Hepatocyte (in vitro differentiated cells): ENCODE results near the gene MED16. TPM values are rescaled to one million over a fixed set of nuclear protein-coding genes. Genes with fewer than 3 reads are reported as not detected.

Experiments
- DNase-seq: peaks from one replicate; pipeline ENCODE4 v3.0.0-alpha.2; 2016; ENCODE audit warnings: low spot score
- H2AFZ ChIP-seq: fragments of 200-600 bp; sonication (generic); 2 replicates; pipeline ENCODE4 v1.6.0; 2016; ENCODE audit warnings: antibody characterized with exemption, mild to moderate bottlenecking
- H3K27ac ChIP-seq: fragments of 200-600 bp; sonication (generic); 2 replicates; pipeline ENCODE4 v1.5.1; 2016; ENCODE audit warnings: mild to moderate bottlenecking
- H3K27me3 ChIP-seq: fragments of 200-600 bp; sonication (generic); 2 replicates; pipeline ENCODE4 v1.6.1; 2016
- H3K36me3 ChIP-seq: fragments of 200-600 bp; sonication (generic); replicated peaks from 2 replicates; pipeline ENCODE4 v1.5.1; 2016; ENCODE audit warnings: low read depth; ENCODE audit not compliant: insufficient read depth
- H3K4me1 ChIP-seq: fragments of 200-600 bp; sonication (generic); 2 replicates; pipeline ENCODE4 v1.5.1; 2016; ENCODE audit warnings: mild to moderate bottlenecking, moderate library complexity; ENCODE audit not compliant: insufficient read depth
- H3K4me2 ChIP-seq: fragments of 200-600 bp; sonication (generic); 2 replicates; pipeline ENCODE4 v1.6.0; 2016
- H3K4me3 ChIP-seq: fragments of 200-600 bp; sonication (generic); 2 replicates; pipeline ENCODE4 v1.5.1; 2016; ENCODE audit warnings: mild to moderate bottlenecking
- H3K79me2 ChIP-seq: fragments of 200-600 bp; sonication (generic); 2 replicates; pipeline ENCODE4 v1.6.0; 2017; ENCODE audit warnings: mild to moderate bottlenecking
- H3K9me2 ChIP-seq: fragments of 200-600 bp; sonication (generic); replicated peaks from 2 replicates; pipeline ENCODE4 v1.6.0; 2017; ENCODE audit warnings: mild to moderate bottlenecking; ENCODE audit not compliant: insufficient read depth
- H3K9me3 ChIP-seq: fragments of 200-600 bp; sonication (generic); 2 replicates; pipeline ENCODE4 v1.5.1; 2016; ENCODE audit warnings: low read depth, mild to moderate bottlenecking
- H4K20me1 ChIP-seq: fragments of 200-600 bp; sonication (generic); 2 replicates; pipeline ENCODE4 v1.6.0; 2016; ENCODE audit warnings: mild to moderate bottlenecking; ENCODE audit not compliant: insufficient read depth, poor library complexity, severe bottlenecking
- EZH2 ChIP-seq: fragments of 200-600 bp; sonication (generic); IDR thresholded peaks from 2 replicates; pipeline ENCODE4 v1.6.1; 2016; ENCODE audit warnings: antibody characterized with exemption, mild to moderate bottlenecking, borderline replicate concordance
- EZH2phosphoT487 ChIP-seq: fragments of 200-600 bp; sonication (generic); IDR thresholded peaks from one replicate; pipeline ENCODE4 v1.6.1; 2018; ENCODE audit warnings: antibody characterized with exemption, mild to moderate bottlenecking, low read depth, moderate library complexity; ENCODE audit not compliant: unreplicated experiment, severe bottlenecking
- WGBS: methylation state at CpG from one replicate; pipeline ENCODE4 v1.1.6; 2016; ENCODE audit warnings: low lambda C conversion rate; ENCODE audit errors: missing lambda C conversion rate; 5-methylcytosine and 5-hydroxymethylcytosine counted together
- polyA plus RNA-seq: library from polyadenylated mRNA; unstranded; fragments of >200 nt; fragmentation: Nextera tagmentation; extraction: Ambion mirVana; gene quantifications from 2 replicates; pipeline ENCODE4 v1.2.1, GENCODE V29; 2016
- total RNA-seq: library from RNA; depleted of rRNA; stranded (reverse); fragments of >200 nt; gene quantifications from 2 replicates; pipeline ENCODE4 v1.2.3, GENCODE V29; 2014
- TF ChIP-seq, protein P1 (sequence below): fragments of 200-600 bp; sonication (generic); IDR thresholded peaks from 2 replicates; pipeline ENCODE4 v1.5.1; 2016; ENCODE audit warnings: antibody characterized with exemption, mild to moderate bottlenecking; ENCODE audit not compliant: poor library complexity

The MED16 gene
- total and polyA plus RNA-seq, 2 experiments from 2014 or later: 32.1 to 80.9 TPM

DNA sequence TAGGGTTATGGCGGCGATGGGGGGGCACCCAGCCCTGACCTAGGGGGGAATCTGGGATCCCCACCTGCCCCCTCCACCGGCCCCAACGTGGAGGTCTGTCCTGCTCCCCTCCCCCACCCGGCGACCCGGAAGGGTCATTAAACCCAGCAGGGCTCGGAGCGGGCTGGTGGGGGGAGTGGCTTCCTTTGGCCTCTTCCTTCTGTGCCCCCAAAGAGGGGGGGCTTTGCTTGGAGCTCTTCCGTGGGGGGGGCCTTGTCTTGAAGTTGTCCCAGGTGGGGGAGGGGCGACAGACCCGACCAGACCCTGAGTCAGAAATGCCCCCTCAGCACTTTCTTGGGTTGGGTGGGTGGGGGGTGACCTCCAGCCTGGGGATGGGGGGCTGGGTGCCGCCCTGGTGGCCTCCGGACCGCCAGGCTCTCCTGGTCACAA lies 34.4 kb upstream of the MED16 start:
- Histone ChIP-seq H4K20me1 (peaks cover 39% of the 10 kb centered on the region), H3K9me2 (no peaks in the 10 kb centered on the region), H3K27me3 (no peaks in the 10 kb centered on the region), H2AFZ (no peak overlapping the region), H3K79me2 (peaks cover 78% of the 10 kb centered on the region), H3K9me3 (no peaks in the 10 kb centered on the region), H3K27ac (peak overlapping the region; percentile 96), H3K4me1 (peaks cover 16% of the 10 kb centered on the region), H3K4me2 (peak overlapping the region; percentile 98), H3K4me3 (peak overlapping the region; percentile 70), H3K36me3 (no peaks in the 10 kb centered on the region)
- TF ChIP-seq, protein P1, sequence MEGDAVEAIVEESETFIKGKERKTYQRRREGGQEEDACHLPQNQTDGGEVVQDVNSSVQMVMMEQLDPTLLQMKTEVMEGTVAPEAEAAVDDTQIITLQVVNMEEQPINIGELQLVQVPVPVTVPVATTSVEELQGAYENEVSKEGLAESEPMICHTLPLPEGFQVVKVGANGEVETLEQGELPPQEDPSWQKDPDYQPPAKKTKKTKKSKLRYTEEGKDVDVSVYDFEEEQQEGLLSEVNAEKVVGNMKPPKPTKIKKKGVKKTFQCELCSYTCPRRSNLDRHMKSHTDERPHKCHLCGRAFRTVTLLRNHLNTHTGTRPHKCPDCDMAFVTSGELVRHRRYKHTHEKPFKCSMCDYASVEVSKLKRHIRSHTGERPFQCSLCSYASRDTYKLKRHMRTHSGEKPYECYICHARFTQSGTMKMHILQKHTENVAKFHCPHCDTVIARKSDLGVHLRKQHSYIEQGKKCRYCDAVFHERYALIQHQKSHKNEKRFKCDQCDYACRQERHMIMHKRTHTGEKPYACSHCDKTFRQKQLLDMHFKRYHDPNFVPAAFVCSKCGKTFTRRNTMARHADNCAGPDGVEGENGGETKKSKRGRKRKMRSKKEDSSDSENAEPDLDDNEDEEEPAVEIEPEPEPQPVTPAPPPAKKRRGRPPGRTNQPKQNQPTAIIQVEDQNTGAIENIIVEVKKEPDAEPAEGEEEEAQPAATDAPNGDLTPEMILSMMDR: no peak
- TF ChIP-seq EZH2: no peak
- WGBS: 0% methylated on average over 7 of the region's 15 CpGs
- DNase-seq: peak; percentile 80

DNA sequence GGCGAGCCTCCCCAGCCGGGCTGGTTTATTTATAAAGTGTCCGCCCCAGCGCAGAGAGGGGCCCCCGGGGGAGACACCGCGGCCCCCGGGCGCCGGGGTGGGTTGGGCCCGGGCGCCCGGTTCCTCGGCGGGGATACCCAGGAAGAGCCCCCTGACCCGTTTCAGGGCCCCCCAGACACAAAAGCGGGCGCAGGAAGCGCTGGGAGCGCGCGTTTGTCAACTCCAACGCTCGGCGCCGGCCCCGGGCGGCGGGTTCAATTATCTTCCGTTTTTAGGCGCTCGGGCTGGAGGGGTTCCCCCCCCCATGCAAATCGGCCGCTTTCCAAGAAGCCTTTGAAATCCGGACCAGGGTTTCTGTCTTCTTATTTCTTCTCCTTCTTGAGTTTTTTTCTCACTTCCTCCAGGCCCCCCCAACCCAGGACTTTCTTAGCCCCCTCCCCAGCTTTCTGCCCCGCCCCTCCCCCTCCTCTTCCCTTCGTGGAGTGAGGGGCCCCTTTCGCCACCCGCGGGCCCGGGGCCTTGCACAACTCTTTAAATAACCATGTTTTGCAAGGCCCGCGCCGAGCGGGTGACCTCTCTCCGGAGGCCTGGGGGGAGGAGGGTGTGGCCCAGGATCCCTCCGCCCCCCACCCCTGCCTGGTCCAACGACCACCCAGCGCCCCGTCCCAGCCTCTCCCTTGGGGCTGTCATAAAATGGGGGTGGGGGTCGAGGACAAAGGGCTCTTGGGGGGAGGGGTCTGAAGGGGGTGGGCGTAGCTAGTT lies 33.8 kb upstream of the MED16 start:
- Histone ChIP-seq H3K9me2 (no peaks in the 10 kb centered on the region), H2AFZ (no peak overlapping the region), H3K27me3 (no peaks in the 10 kb centered on the region), H3K79me2 (peaks cover 72% of the 10 kb centered on the region), H3K27ac (peak overlapping the region; percentile 96), H3K4me2 (peak overlapping the region; percentile 98), H4K20me1 (peaks cover 33% of the 10 kb centered on the region), H3K4me3 (peak overlapping the region; percentile 70), H3K4me1 (peaks cover 10% of the 10 kb centered on the region), H3K36me3 (no peaks in the 10 kb centered on the region), H3K9me3 (no peaks in the 10 kb centered on the region)
- DNase-seq: peak; percentile 85
- TF ChIP-seq EZH2: no peak
- TF ChIP-seq, protein P1: no peak
- no peak for TF ChIP-seq EZH2phosphoT487
- WGBS: 0% methylated on average over 17 of the region's 52 CpGs

DNA sequence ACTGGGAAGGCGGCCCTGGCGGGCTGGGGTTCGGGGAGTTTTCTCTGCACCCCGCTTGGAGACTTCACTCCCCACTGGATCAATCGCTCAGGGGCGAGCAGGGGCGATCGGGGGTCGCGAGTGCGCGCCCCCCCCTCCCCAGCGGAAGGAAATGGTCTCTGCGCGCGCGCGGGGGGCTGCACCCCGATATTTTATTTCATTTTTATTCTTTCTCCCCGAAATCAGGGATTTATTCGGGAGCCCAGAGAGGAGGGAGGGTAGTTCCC lies 33.3 kb upstream of the MED16 start:
- H3K9me3 ChIP-seq: no peaks in the 10 kb centered on the region
- 1% methylated on average over 18 of the region's 21 CpGs for WGBS
- peaks cover 31% of the 10 kb centered on the region for H4K20me1 ChIP-seq
- peaks cover 67% of the 10 kb centered on the region for H3K79me2 ChIP-seq
- H2AFZ ChIP-seq: no peak overlapping the region
- TF ChIP-seq, protein P1: no peak
- TF ChIP-seq EZH2phosphoT487 (no peak), EZH2 (no peak)
- H3K4me1 ChIP-seq: peaks cover 10% of the 10 kb centered on the region
- DNase-seq: no peak
- no peaks in the 10 kb centered on the region for H3K27me3 ChIP-seq
- peak overlapping the region; percentile 98 for H3K4me2 ChIP-seq
- H3K27ac ChIP-seq: peak overlapping the region; percentile 96
- no peaks in the 10 kb centered on the region for H3K9me2 ChIP-seq
- peak overlapping the region; percentile 70 for H3K4me3 ChIP-seq
- H3K36me3 ChIP-seq: no peaks in the 10 kb centered on the region
